ENCODE measurements around the gene SRMS. TPM values are rescaled to one million over a fixed set of nuclear protein-coding genes. Genes with fewer than 3 reads are reported as not detected.
A peak's percentile ranks its signal among the peaks of the same experiment; 100 is the strongest.

The SRMS gene
- total and polyA plus RNA-seq, 4 donors, result not detected

DNA sequence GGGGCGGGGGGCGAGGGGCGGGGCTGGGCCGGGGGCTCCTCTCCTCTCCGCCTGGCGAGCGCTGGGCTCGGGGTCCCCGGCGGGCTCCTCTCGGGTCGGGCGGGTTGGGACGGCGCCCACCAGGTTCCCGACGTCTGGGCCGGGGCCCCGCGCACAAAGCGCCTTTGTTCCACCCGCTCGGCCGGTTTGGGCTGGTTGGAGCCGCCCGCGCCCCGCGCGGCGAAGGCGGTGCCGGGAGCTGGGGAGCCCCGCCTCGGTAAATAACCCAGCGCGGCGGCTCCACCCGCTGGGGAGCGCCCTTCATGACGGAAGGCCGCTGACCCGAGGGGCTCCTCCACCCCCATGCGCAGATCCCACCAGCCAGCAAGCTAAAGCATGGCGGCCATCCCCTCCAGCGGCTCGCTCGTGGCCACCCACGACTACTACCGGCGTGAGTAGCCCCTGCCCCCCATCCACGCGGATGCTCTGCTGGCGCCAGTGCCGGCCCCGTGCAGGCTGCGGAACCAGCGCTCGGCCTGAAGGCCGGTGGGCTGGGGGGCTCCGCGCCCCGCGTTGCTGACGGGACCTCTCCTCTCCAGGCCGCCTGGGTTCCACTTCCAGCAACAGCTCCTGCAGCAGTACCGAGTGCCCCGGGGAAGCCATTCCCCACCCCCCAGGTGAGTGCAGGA, 26.5 kb downstream of the SRMS start:
- H3K36me3 ChIP-seq (ENCODE audit: control insufficient read depth in 4 of 4, insufficient read depth in 3 of 4, low read depth in 1 of 4, low read length in 3 of 4), result no peaks in the 10 kb centered on the region
- peak; percentile 75 for DNase-seq (ENCODE audit: low spot score)
- peak overlapping the region; percentile 48 to 92 (median 63) for H3K4me3 ChIP-seq (ENCODE audit: low read depth in 1 of 3, low read length in 3 of 3)

DNA sequence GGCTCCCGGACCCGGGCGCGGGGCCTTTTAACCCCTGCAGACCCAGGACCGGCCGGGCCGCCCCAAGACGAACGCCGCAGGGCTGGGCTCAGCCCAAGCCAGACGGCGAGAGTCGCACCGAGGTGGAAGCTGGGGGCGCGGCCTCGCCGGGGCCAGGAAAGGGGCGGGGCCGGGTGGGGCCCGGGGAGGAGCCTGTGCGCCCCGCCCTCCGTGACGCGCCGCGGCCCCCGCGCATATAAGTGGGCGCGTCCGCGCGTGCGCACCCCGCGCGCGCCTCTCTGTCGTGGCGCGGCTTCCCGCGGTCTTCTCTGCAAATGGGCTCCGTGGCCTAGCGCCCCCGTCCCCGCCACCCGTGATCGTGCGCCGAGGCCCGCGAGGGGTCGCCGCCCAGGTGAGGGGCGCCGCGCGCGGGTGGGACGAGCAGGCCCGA, 27.0 kb downstream of the SRMS start, which contains the start of gene PPDPF:
Gene PPDPF, plus strand, starts transcription at position 262 of the 430 bp plus-strand sequence. CDS start 544 bp downstream, outside the sequence.
- Histone ChIP-seq H3K9ac (ENCODE audit: low read depth in 1 of 2, low read length in 2 of 2) (peak within 1 kb of the TSS in 1 of 2 donors; percentile 16), H3K9me3 (ENCODE audit: control insufficient read depth in 4 of 4, low read length in 3 of 4) (no peaks in the 10 kb centered on the region), H3K4me3 (ENCODE audit: low read depth in 1 of 3, low read length in 3 of 3) (peak within 1 kb of the TSS; percentile 48 to 92 (median 63)), H3K27ac (ENCODE audit: low read depth in 1 of 2, low read length in 2 of 2) (peak within 1 kb of the TSS; percentile 38 to 78), H3K36me3 (ENCODE audit: control insufficient read depth in 4 of 4, insufficient read depth in 3 of 4, low read depth in 1 of 4, low read length in 3 of 4) (no peaks in the 10 kb centered on the region), H3K4me1 (ENCODE audit: control insufficient read depth in 4 of 4, insufficient read depth in 4 of 4, low read length in 3 of 4) (peaks cover 2 to 19% (median 6%) of the 10 kb centered on the region in 4 donors), H3K27me3 (ENCODE audit: control insufficient read depth in 4 of 4, insufficient read depth in 4 of 4, low read length in 3 of 4) (no peaks in the 10 kb centered on the region)
- TF ChIP-seq GABPA (IDR thresholded peaks at IDR 0.05 in 1 of 2, conservative IDR thresholded peaks at IDR 0.05 in 1 of 2) (no peak), REST (IDR thresholded peaks at IDR 0.05) (peak; percentile 26), CTCF (IDR thresholded peaks at IDR 0.05; ENCODE audit: low read depth, low read length, missing input control) (no peak)
- peak; percentile 86 for DNase-seq (ENCODE audit: low spot score)
- under 1% methylated on average over 64 of the region's 64 CpGs for WGBS

More for the DNA sequence above, 26.5 kb downstream of the SRMS start:
- Histone ChIP-seq H3K4me1 (ENCODE audit: control insufficient read depth in 4 of 4, insufficient read depth in 4 of 4, low read length in 3 of 4) (peaks cover 2 to 19% (median 6%) of the 10 kb centered on the region in 4 donors), H3K27me3 (ENCODE audit: control insufficient read depth in 4 of 4, insufficient read depth in 4 of 4, low read length in 3 of 4) (no peaks in the 10 kb centered on the region), H3K9me3 (ENCODE audit: control insufficient read depth in 4 of 4, low read length in 3 of 4) (no peaks in the 10 kb centered on the region), H3K9ac (ENCODE audit: low read depth in 1 of 2, low read length in 2 of 2) (peak overlapping the region in 1 of 2 donors; percentile 16), H3K27ac (ENCODE audit: low read depth in 1 of 2, low read length in 2 of 2) (peak overlapping the region in 1 of 2 donors; percentile 78)
- TF ChIP-seq ZBTB33 (IDR thresholded peaks at IDR 0.05) (no peak), FOXA2 (IDR thresholded peaks at IDR 0.05) (peak; percentile 48)
- WGBS, result 11% methylated on average over 68 of the region's 68 CpGs

Measured in liver (tissue), 9 donors.